Endothelial cell of hepatic sinusoid (primary cell): ENCODE measurements around the gene C10orf95.

Source experiments
- in situ Hi-C: cut with HindIII; loops from 2 replicates; pipeline ENCODE4 v1.10.0; 2017; ENCODE audit warnings: low sequenced_read_pairs

C10orf95 gene

GRCh38 chr10:102451105-102451969, at the start of gene C10orf95:
Gene C10orf95 (minus strand): TSS chr10:102451543. CDS start chr10:102451093, 450 bp downstream.
- in situ Hi-C loops: no loop called here

- in situ Hi-C loops: loop anchor here (5.0 to 10.0 kb wide), 2 partner anchors 74 to 167 kb away; no protein-coding TSS in a partner anchor
Measured at GRCh38 chr10:102500686-102501085, 49.3 kb upstream of the C10orf95 start.

- in situ Hi-C loops: no loop called here
Measured at GRCh38 chr10:102499356-102499755, 48.0 kb upstream of the C10orf95 start.

GRCh38 chr10:102497545-102497944, 46.2 kb upstream of the C10orf95 start:
- in situ Hi-C loops: no loop called here

- in situ Hi-C loops: no loop called here
Measured at GRCh38 chr10:102493771-102494170, 42.4 kb upstream of the C10orf95 start.

- in situ Hi-C loops: no loop called here
Measured at GRCh38 chr10:102492983-102493382, 41.6 kb upstream of the C10orf95 start.

GRCh38 chr10:102492344-102492939, 41.1 kb upstream of the C10orf95 start:
- in situ Hi-C loops: no loop called here

GRCh38 chr10:102491136-102491535, 39.8 kb upstream of the C10orf95 start:
- in situ Hi-C loops: no loop called here

GRCh38 chr10:102485093-102485784, 33.9 kb upstream of the C10orf95 start:
- in situ Hi-C loops: no loop called here

GRCh38 chr10:102484021-102484420, 32.7 kb upstream of the C10orf95 start:
- in situ Hi-C loops: loop anchor here (5.0 kb wide), 3 partner anchors 33 to 112 kb away; no protein-coding TSS in a partner anchor

- in situ Hi-C loops: loop anchor here (5.0 kb wide), 3 partner anchors 37 to 108 kb away; no protein-coding TSS in a partner anchor
Measured at GRCh38 chr10:102480396-102480795, 29.1 kb upstream of the C10orf95 start.

- in situ Hi-C loops: loop anchor here (5.0 kb wide), 3 partner anchors 37 to 107 kb away; no protein-coding TSS in a partner anchor
Measured at GRCh38 chr10:102479651-102480050, 28.3 kb upstream of the C10orf95 start.

- in situ Hi-C loops: no loop called here
Measured at GRCh38 chr10:102476466-102477141, 25.3 kb upstream of the C10orf95 start.

- in situ Hi-C loops: no loop called here
Measured at GRCh38 chr10:102475451-102476040, 24.2 kb upstream of the C10orf95 start.

- in situ Hi-C loops: no loop called here
Measured at GRCh38 chr10:102473445-102474331, 22.3 kb upstream of the C10orf95 start.

GRCh38 chr10:102470579-102471546, 19.5 kb upstream of the C10orf95 start:
- in situ Hi-C loops: no loop called here

- in situ Hi-C loops: loop anchor here (10.0 kb wide), 1 partner anchor 244 kb away; the partner anchor contains the start of gene ELOVL3
Measured at GRCh38 chr10:102468683-102469082, 17.3 kb upstream of the C10orf95 start.

GRCh38 chr10:102467971-102468438, 16.7 kb upstream of the C10orf95 start:
- in situ Hi-C loops: loop anchor here (10.0 kb wide), 1 partner anchor 243 kb away; the partner anchor contains the start of gene ELOVL3
